K562 (cell line): ENCODE measurements around the gene RNF187. TPM values are rescaled to one million over a fixed set of nuclear protein-coding genes. Genes with fewer than 3 reads are reported as not detected.

ENCODE experiments used
- ARID3A ChIP-seq: IDR thresholded peaks from 2 replicates; pipeline ENCODE4 v1.6.1; 2012; ENCODE audit warnings: low read depth, low read length, improper control_type of control experiment, borderline replicate concordance
- TCFL5 ChIP-seq: fragments of 250-450 bp; sonication (Bioruptor Pico); conservative IDR thresholded peaks from 2 replicates; pipeline ENCODE4 v1.6.1; 2021; ENCODE audit warnings: mild to moderate bottlenecking, moderate library complexity, matching md5 sums
- VEZF1 ChIP-seq: fragments of 200-800 bp; sonication (Bioruptor generic); IDR thresholded peaks from 2 replicates; pipeline ENCODE4 v1.6.1; 2017; ENCODE audit warnings: missing genetic modification characterization, missing compliant biosample characterization
- polyA plus RNA-seq, 8 experiments: library from polyadenylated mRNA; depleted of rRNA in 4 of 8; stranded (reverse) in 5 of 8; unstranded in 3 of 8; fragments of >200 nt; fragmentation: Nextera tagmentation in 2 of 8; fragmentation: Illumina TruSeq in 1 of 8; extraction: Ambion mirVana in 2 of 8; extraction: Trizol in 1 of 8; gene quantifications; 2 replicates each; pipeline versions ENCODE4 v1.2.1 to v1.2.3, GENCODE V29; 2011 to 2014; ENCODE audit warnings: inconsistent platforms in 1 of 8, missing spikeins in 1 of 8
- total RNA-seq, 7 experiments: library from RNA; depleted of rRNA in 6 of 7; stranded (reverse); fragments of >200 nt in 6 of 7; fragmentation: Illumina TruSeq in 2 of 7; extraction: Trizol in 2 of 7; gene quantifications; 2 replicates each; pipeline versions ENCODE4 v1.2.1 to v1.2.3, GENCODE V29; 2011 to 2021; ENCODE audit warnings: low replicate concordance in 1 of 7

RNF187 gene
- total and polyA plus RNA-seq, 9 of the 15 experiments (the other 6 are each of a cell fraction or from before 2014, with no cell fraction given), result 2.3 to 119 (median 41.9) TPM

- TF ChIP-seq TCFL5 (0 out of 2 replicates have a peak, but pooled peaks have one; percentile 10), VEZF1 (CRISPR knock-in tag) (peak; percentile 38; the same call in 1 of the 2 replicates), ARID3A (no peak)
- TF ChIP-seq, all 486 proteins: peak for 162
Measured at GRCh38 chr1:228490120-228491078, 3.2 kb downstream of the RNF187 start (continued).
